Measurements from ENCODE around the gene PIN1.

PIN1 gene

GRCh38 chr19:9891609-9892373 lies 56.7 kb downstream of the PIN1 start:
- FAIRE-seq = no peak
